Esophagus muscularis mucosa (tissue), 3 donors: Measurements from ENCODE around the gene POLR3E.
"Not testable (repeated sequence)": the region's sequence is repeated elsewhere in the genome, so short reads cannot be mapped to it uniquely, and the experiment has no call there.

Experiments
- POLR2A ChIP-seq: fragments of 450-650 bp; IDR thresholded peaks from one replicate; pipeline ENCODE4 v1.6.1; 2017; ENCODE audit warnings: antibody characterized with exemption, moderate library complexity, mild to moderate bottlenecking, low read depth
- TF ChIP-seq, protein P1 (sequence below), 3 experiments: fragments of 200-600 bp in 2 of 3; fragments of 450-650 bp in 1 of 3; sonication (generic) in 2 of 3; IDR thresholded peaks; one replicate each; pipeline ENCODE4 v1.5.1; 2017 to 2019; ENCODE audit warnings: antibody characterized with exemption in 3 of 3, mild to moderate bottlenecking in 2 of 3, moderate library complexity in 1 of 3

DNA sequence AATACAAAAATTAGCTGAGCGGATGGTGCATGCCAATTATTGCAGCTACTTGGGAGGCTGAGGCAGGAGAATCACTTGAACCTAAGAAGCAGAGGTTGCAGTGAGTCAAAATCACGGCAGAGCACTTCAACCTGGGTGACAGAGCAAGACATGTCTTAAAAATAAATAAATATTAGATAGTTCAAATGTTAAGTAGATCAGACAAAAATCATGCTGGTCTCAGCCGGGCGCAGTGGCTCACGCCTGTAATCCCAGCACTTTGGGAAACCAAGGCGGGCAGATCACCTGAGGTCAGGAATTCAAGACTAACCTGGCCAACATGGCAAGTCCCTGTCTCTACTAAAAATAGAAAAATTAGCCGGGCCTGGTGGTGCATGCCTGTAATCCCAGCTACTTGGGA is 4.2 kb downstream of the POLR3E start:
- TF ChIP-seq, protein P1, sequence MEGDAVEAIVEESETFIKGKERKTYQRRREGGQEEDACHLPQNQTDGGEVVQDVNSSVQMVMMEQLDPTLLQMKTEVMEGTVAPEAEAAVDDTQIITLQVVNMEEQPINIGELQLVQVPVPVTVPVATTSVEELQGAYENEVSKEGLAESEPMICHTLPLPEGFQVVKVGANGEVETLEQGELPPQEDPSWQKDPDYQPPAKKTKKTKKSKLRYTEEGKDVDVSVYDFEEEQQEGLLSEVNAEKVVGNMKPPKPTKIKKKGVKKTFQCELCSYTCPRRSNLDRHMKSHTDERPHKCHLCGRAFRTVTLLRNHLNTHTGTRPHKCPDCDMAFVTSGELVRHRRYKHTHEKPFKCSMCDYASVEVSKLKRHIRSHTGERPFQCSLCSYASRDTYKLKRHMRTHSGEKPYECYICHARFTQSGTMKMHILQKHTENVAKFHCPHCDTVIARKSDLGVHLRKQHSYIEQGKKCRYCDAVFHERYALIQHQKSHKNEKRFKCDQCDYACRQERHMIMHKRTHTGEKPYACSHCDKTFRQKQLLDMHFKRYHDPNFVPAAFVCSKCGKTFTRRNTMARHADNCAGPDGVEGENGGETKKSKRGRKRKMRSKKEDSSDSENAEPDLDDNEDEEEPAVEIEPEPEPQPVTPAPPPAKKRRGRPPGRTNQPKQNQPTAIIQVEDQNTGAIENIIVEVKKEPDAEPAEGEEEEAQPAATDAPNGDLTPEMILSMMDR (IDR thresholded peaks at IDR 0.05): not testable (repeated sequence)
- TF ChIP-seq POLR2A: not testable (repeated sequence)
